KG1 (cell line): ENCODE results near the gene C3orf20.

Experiments used
- DNase-seq: peaks from one replicate; lab custom pipeline; 2025; lab: John Stamatoyannopoulos, UW

Gene C3orf20

DNA sequence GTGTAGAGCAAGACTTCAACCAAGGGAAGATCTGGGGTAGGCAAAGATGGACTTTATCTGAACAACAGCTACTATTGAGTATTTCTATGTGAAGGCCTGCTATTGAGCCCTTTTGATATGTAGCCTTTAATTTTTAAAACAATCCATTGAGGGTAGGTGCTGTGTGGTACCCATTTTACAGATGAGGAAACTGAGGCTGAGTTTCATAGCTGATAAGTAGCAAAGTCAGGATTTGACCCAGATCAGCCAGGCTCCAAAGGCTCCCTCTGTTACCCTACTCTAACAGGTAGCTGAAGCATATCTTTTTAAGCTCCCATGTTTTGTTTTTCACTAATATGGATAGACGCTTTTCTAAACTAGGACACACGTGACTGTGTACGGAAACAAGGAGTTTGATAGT lies 141.4 kb downstream of the C3orf20 start:
- DNase-seq = no peak

DNA sequence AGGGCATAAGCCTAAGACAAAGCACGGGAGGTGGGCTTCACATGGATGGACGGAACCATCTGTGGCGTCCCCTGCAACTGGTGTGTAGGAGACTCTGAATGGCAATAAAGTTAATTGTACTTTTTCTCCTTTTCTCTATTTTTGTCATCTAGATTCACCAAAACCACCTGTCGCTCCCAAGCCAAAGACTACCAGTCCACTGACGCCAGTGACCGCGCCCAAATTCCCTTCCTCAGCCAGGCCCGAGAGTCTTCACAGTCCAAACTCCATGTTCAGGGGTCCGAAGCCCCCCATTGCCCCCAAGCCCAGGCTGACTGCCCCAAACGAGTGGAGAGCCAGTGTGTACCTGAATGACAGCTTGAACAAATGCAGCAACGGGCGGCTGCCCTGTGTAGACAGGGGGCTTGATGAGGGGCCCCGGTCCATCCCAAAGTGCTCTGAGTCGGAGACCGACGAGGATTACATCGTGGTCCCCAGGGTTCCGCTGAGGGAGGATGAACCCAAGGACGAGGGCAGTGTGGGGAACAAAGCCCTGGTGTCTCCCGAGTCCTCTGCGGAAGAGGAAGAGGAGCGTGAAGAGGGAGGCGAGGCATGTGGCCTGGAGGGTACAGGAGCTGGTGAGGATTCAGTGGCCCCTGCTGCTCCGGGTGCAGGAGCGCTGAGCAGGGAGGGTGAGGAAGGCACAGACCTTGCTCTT lies 144.0 kb downstream of the C3orf20 start, which contains the start of gene FGD5:
Gene FGD5 (plus strand): TSS at position 159 of the 697 bp plus-strand sequence. CDS start 110 bp downstream, at position 269.
- DNase-seq = no peak

DNA sequence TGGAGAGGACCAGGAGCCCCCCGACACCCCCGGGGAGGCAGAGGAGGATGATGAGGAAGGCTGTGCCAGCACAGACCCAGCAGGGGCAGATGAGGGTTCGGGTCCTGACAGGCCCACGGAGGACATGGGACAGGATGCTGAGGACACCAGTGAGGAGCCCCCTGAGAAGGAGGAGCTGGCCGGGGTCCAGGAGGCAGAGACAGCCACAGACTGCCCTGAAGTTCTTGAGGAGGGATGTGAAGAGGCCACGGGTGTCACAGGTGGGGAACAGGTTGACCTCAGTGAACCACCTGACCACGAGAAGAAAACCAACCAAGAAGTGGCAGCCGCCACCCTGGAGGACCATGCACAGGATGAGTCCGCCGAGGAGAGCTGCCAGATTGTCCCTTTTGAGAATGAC lies 144.7 kb downstream of the C3orf20 start:
- DNase-seq = no peak

DNA sequence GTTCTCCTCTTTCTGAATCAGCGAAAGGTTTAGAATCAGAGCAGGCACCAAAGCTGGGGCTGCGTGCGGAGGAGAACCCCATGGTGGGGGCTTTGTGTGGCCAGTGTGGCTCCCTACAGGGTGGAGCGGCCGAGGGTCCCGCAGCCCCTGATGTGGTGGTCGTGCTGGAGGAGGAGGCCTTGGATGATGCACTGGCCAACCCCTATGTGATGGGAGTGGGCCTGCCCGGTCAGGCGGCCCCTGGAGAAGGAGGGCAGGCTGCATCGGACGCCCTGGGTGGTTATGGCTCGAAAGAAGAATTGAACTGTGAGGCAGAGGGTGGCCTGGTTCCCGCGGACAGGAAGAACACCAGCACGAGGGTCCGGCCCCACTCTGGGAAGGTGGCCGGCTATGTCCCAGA lies 145.2 kb downstream of the C3orf20 start:
- no peak for DNase-seq

DNA sequence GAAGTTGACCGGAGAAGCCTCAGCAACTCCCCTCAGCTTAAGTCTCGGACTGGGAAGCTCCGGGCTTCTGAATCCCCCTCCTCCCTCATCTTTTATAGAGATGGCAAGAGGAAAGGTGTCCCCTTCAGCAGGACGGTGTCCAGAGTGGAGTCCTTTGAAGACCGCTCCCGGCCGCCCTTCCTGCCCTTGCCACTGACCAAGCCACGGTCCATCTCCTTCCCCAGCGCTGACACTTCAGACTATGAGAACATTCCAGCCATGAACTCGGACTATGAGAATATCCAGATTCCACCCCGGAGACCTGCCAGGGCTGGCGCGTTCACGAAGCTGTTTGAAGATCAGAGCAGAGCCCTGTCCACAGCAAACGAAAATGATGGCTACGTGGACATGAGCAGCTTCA lies 146.2 kb downstream of the C3orf20 start:
- no peak for DNase-seq

DNA sequence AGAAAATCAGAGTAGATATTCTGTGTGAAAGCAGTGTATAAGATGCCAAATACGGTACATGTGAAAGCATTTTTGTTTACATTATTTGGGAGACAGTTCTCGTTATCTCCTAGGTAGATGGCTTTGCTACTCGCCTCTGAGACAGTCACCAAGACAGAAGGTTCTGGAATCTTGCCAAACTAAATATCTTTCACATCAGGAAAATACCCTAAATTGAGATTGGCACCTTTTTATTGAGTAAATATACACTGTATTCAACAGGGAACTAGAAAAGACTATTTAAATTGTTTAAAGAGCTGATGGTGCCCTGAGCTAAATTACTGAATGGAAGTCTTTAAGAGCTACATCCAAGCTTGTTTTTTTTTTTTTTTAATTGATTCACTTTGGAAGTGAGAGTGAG lies 147.2 kb downstream of the C3orf20 start:
- no peak for DNase-seq
